ENCODE measurements around the gene NAGPA.

DNA sequence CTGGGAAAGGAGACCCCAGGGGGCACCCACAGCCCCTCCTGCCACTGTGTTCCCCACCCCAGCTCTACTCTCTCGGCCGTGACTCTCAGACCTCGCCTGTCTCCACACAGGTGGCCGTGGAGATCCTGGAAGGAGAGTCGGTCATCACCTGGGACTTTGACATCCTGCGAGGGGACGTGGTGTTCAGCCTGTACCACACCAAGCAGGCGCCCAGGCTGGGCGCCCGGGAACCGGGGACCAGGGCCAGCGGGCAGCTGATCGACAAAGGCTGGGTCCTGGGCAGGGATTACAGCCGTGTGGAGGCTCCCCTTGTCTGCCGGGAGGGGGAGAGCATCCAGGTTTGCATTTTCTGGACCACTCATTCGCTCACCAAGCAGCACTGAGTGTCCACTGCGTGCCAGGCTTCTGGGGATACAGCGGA, 25.4 kb downstream of the NAGPA start:
- TF ChIP-seq YY1 (IDR thresholded peaks at IDR 0.05; ENCODE audit: insufficient read depth, insufficient replicate concordance, low read depth, low read length) (no peak), ZBTB1 (CRISPR knock-in tag; IDR thresholded peaks at IDR 0.05; ENCODE audit: borderline replicate concordance) (no peak), CEBPB (IDR thresholded peaks at IDR 0.05; ENCODE audit: borderline replicate concordance, low read depth, low read length) (no peak), EP300 (IDR thresholded peaks at IDR 0.05; ENCODE audit: low read depth in 2 of 2, low read length in 2 of 2) (no peak), EP300 (CRISPR knock-in tag; IDR thresholded peaks at IDR 0.05; ENCODE audit: borderline replicate concordance) (no peak), CHD2 (IDR thresholded peaks at IDR 0.05; ENCODE audit: low read depth, low read length) (no peak), PAX8 (CRISPR knock-in tag; IDR thresholded peaks at IDR 0.05; ENCODE audit: borderline replicate concordance) (no peak), ZNF317 (CRISPR knock-in tag; IDR thresholded peaks at IDR 0.05) (no peak)
- TF ChIP-seq, protein P1, sequence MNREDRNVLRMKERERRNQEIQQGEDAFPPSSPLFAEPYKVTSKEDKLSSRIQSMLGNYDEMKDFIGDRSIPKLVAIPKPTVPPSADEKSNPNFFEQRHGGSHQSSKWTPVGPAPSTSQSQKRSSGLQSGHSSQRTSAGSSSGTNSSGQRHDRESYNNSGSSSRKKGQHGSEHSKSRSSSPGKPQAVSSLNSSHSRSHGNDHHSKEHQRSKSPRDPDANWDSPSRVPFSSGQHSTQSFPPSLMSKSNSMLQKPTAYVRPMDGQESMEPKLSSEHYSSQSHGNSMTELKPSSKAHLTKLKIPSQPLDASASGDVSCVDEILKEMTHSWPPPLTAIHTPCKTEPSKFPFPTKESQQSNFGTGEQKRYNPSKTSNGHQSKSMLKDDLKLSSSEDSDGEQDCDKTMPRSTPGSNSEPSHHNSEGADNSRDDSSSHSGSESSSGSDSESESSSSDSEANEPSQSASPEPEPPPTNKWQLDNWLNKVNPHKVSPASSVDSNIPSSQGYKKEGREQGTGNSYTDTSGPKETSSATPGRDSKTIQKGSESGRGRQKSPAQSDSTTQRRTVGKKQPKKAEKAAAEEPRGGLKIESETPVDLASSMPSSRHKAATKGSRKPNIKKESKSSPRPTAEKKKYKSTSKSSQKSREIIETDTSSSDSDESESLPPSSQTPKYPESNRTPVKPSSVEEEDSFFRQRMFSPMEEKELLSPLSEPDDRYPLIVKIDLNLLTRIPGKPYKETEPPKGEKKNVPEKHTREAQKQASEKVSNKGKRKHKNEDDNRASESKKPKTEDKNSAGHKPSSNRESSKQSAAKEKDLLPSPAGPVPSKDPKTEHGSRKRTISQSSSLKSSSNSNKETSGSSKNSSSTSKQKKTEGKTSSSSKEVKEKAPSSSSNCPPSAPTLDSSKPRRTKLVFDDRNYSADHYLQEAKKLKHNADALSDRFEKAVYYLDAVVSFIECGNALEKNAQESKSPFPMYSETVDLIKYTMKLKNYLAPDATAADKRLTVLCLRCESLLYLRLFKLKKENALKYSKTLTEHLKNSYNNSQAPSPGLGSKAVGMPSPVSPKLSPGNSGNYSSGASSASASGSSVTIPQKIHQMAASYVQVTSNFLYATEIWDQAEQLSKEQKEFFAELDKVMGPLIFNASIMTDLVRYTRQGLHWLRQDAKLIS (CRISPR knock-in tag; IDR thresholded peaks at IDR 0.05) = no peak
- TF ChIP-seq, protein P2, sequence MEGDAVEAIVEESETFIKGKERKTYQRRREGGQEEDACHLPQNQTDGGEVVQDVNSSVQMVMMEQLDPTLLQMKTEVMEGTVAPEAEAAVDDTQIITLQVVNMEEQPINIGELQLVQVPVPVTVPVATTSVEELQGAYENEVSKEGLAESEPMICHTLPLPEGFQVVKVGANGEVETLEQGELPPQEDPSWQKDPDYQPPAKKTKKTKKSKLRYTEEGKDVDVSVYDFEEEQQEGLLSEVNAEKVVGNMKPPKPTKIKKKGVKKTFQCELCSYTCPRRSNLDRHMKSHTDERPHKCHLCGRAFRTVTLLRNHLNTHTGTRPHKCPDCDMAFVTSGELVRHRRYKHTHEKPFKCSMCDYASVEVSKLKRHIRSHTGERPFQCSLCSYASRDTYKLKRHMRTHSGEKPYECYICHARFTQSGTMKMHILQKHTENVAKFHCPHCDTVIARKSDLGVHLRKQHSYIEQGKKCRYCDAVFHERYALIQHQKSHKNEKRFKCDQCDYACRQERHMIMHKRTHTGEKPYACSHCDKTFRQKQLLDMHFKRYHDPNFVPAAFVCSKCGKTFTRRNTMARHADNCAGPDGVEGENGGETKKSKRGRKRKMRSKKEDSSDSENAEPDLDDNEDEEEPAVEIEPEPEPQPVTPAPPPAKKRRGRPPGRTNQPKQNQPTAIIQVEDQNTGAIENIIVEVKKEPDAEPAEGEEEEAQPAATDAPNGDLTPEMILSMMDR (CRISPR knock-in tag; IDR thresholded peaks at IDR 0.05) = no peak
- TF ChIP-seq, protein P3, sequence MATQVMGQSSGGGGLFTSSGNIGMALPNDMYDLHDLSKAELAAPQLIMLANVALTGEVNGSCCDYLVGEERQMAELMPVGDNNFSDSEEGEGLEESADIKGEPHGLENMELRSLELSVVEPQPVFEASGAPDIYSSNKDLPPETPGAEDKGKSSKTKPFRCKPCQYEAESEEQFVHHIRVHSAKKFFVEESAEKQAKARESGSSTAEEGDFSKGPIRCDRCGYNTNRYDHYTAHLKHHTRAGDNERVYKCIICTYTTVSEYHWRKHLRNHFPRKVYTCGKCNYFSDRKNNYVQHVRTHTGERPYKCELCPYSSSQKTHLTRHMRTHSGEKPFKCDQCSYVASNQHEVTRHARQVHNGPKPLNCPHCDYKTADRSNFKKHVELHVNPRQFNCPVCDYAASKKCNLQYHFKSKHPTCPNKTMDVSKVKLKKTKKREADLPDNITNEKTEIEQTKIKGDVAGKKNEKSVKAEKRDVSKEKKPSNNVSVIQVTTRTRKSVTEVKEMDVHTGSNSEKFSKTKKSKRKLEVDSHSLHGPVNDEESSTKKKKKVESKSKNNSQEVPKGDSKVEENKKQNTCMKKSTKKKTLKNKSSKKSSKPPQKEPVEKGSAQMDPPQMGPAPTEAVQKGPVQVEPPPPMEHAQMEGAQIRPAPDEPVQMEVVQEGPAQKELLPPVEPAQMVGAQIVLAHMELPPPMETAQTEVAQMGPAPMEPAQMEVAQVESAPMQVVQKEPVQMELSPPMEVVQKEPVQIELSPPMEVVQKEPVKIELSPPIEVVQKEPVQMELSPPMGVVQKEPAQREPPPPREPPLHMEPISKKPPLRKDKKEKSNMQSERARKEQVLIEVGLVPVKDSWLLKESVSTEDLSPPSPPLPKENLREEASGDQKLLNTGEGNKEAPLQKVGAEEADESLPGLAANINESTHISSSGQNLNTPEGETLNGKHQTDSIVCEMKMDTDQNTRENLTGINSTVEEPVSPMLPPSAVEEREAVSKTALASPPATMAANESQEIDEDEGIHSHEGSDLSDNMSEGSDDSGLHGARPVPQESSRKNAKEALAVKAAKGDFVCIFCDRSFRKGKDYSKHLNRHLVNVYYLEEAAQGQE (IDR thresholded peaks at IDR 0.05; ENCODE audit: borderline replicate concordance in 1 of 2, low read depth in 1 of 2, low read length in 2 of 2) = no peak
- TF ChIP-seq, protein P4, sequence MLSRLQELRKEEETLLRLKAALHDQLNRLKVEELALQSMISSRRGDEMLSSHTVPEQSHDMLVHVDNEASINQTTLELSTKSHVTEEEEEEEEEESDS (CRISPR knock-in tag; IDR thresholded peaks at IDR 0.05; ENCODE audit: borderline replicate concordance) = no peak

All from HepG2 (cell line).